ENCODE data around the gene ANKH. TPM values are rescaled to one million over a fixed set of nuclear protein-coding genes. Genes with fewer than 3 reads are reported as not detected.
A peak's percentile ranks its signal among the peaks of the same experiment; 100 is the strongest.

The ANKH gene
- total and polyA plus RNA-seq, 2 experiments from 2014 or later: 27.6 to 29.9 TPM

- TF ChIP-seq CTCF (IDR thresholded peaks at IDR 0.05; ENCODE audit: poor library complexity) (no peak), EZH2 (IDR thresholded peaks at IDR 0.05; ENCODE audit: borderline replicate concordance) (no peak), EZH2phosphoT487 (IDR thresholded peaks at IDR 0.05; ENCODE audit: low read depth, severe bottlenecking, unreplicated experiment) (no peak)
- H3K4me1 ChIP-seq (ENCODE audit: insufficient read depth): peaks cover 5% of the 10 kb centered on the region
- 90% methylated on average over 18 of the region's 18 CpGs for WGBS (ENCODE audit: low lambda C conversion rate, missing lambda C conversion rate)
- no peaks in the 10 kb centered on the region for H3K9me3 ChIP-seq (ENCODE audit: low read depth)
- no peaks in the 10 kb centered on the region for H3K36me3 ChIP-seq (replicated peaks; ENCODE audit: insufficient read depth, low read depth)
- no peaks in the 10 kb centered on the region for H4K20me1 ChIP-seq (ENCODE audit: insufficient read depth, poor library complexity, severe bottlenecking)
- no peaks in the 10 kb centered on the region for H3K27me3 ChIP-seq
- H3K4me2 ChIP-seq: no peak overlapping the region
- no peak overlapping the region for H3K27ac ChIP-seq
- H2AFZ ChIP-seq: no peak overlapping the region
- no peak overlapping the region for H3K4me3 ChIP-seq
- no peaks in the 10 kb centered on the region for H3K9me2 ChIP-seq (replicated peaks; ENCODE audit: insufficient read depth)
- DNase-seq (ENCODE audit: low spot score): no peak
- no peaks in the 10 kb centered on the region for H3K79me2 ChIP-seq
These were observed 141.9 kb downstream of the ANKH start for GRCh38 chr5:14729448-14730385.

GRCh38 chr5:14728459-14728938 lies 143.1 kb downstream of the ANKH start:
- no peak for TF ChIP-seq EZH2 (IDR thresholded peaks at IDR 0.05; ENCODE audit: borderline replicate concordance)
- TF ChIP-seq CTCF (IDR thresholded peaks at IDR 0.05; ENCODE audit: poor library complexity): no peak
- TF ChIP-seq EZH2phosphoT487 (IDR thresholded peaks at IDR 0.05; ENCODE audit: low read depth, severe bottlenecking, unreplicated experiment): no peak
- Histone ChIP-seq H3K79me2 (no peaks in the 10 kb centered on the region), H3K27ac (peak overlapping the region; percentile 71), H4K20me1 (ENCODE audit: insufficient read depth, poor library complexity, severe bottlenecking) (no peaks in the 10 kb centered on the region), H3K4me1 (ENCODE audit: insufficient read depth) (peaks cover 5% of the 10 kb centered on the region), H2AFZ (no peak overlapping the region), H3K9me2 (replicated peaks; ENCODE audit: insufficient read depth) (no peaks in the 10 kb centered on the region), H3K36me3 (replicated peaks; ENCODE audit: insufficient read depth, low read depth) (no peaks in the 10 kb centered on the region), H3K9me3 (ENCODE audit: low read depth) (no peaks in the 10 kb centered on the region), H3K4me3 (no peak overlapping the region), H3K27me3 (no peaks in the 10 kb centered on the region), H3K4me2 (no peak overlapping the region)
- WGBS (ENCODE audit: low lambda C conversion rate, missing lambda C conversion rate): 61% methylated on average over 15 of the region's 15 CpGs
- peak; percentile 78 for DNase-seq (ENCODE audit: low spot score)

- Histone ChIP-seq H3K4me1 (ENCODE audit: insufficient read depth) (peaks cover 5% of the 10 kb centered on the region), H3K4me3 (no peak overlapping the region), H3K9me3 (ENCODE audit: low read depth) (no peaks in the 10 kb centered on the region), H3K36me3 (replicated peaks; ENCODE audit: insufficient read depth, low read depth) (no peaks in the 10 kb centered on the region), H3K79me2 (no peaks in the 10 kb centered on the region), H2AFZ (no peak overlapping the region), H3K9me2 (replicated peaks; ENCODE audit: insufficient read depth) (no peaks in the 10 kb centered on the region), H4K20me1 (ENCODE audit: insufficient read depth, poor library complexity, severe bottlenecking) (no peaks in the 10 kb centered on the region), H3K4me2 (no peak overlapping the region), H3K27me3 (no peaks in the 10 kb centered on the region), H3K27ac (peak overlapping the region; percentile 49)
- no peak for DNase-seq (ENCODE audit: low spot score)
- TF ChIP-seq EZH2phosphoT487 (IDR thresholded peaks at IDR 0.05; ENCODE audit: low read depth, severe bottlenecking, unreplicated experiment) (no peak), EZH2 (IDR thresholded peaks at IDR 0.05; ENCODE audit: borderline replicate concordance) (no peak), CTCF (IDR thresholded peaks at IDR 0.05; ENCODE audit: poor library complexity) (no peak)
- 85% methylated on average over 7 of the region's 7 CpGs for WGBS (ENCODE audit: low lambda C conversion rate, missing lambda C conversion rate)
These were observed 143.6 kb downstream of the ANKH start for GRCh38 chr5:14727928-14728458.
